Hypothalamus (tissue), 51 donors: Measurements from ENCODE around the gene PATE4.
"Not testable (repeated sequence)": the region's sequence is repeated elsewhere in the genome, so short reads cannot be mapped to it uniquely, and the experiment has no call there.

ENCODE experiments used
- DNase-seq, 51 donors: peaks; one replicate each; lab custom pipeline; 2025; lab: John Stamatoyannopoulos, UW

Gene PATE4, protein sequence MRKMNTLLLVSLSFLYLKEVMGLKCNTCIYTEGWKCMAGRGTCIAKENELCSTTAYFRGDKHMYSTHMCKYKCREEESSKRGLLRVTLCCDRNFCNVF

GRCh38 chr11:125833016-125833415 lies at the start of gene PATE4:
TSS of gene PATE4 (plus strand) at chr11:125833316. CDS start at chr11:125833360, 44 bp downstream.
- no peak for DNase-seq

DNA sequence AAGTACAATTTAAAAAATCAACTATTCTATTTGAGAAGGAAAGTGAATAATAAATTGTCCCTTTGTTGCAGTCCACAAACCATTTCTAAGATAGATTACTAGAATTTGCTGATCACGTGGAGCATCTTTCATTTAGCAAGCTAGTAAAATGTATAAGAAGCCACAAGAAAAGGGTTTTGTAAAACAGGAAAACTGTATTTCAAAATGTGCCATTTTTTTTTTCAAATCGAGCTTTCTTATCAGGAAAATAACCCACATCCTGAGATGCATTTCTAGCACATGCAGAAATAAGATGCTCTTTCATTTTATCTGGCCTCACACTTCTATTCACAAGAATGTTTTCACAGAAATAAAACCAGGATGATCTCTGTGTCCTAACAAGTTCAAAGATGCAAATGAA lies 48.4 kb upstream of the PATE4 start:
- no peak for DNase-seq

DNA sequence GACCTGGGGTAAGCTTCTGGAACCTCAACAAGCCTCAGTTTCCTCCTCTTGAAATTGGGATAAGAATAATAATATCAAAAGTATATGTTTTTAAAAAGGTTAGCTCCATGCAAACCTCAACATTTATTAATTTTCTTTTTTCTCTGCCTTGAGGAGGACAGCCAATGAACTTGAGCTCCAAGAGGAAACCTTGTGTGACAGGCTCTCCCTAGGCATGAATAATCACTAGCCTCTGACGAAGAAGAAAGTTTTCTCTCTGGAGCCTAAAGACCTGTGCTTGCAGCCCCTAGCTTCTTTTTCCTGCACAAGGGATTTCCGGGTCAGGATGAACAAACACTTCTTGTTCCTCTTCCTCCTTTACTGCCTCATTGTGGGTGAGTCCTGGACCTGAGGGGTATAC lies 45.3 kb upstream of the PATE4 start, which contains the start of gene PATE3:
Gene PATE3 (plus strand): TSS at position 301 of the 400 bp plus-strand sequence. CDS start 25 bp downstream, at position 326.
- no peak for DNase-seq

DNA sequence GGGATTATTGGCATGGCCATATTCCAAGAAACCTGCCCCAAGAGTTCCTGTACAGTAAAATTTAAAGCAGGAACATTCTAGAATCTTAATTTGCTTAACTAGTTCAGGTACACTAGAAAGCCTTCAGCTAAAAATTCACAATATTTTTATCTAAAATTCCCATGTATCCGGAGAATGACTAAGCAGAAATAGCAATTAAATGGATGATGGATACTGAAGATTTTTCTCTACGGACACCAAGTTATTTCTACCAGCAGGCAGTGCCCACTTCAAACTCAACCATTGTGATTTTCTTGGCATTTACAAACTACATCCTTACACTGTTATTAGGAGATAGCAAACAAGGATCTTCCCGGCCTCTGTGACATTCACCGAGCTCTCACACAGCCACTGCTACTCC lies 42.3 kb upstream of the PATE4 start:
- no peak for DNase-seq

DNA sequence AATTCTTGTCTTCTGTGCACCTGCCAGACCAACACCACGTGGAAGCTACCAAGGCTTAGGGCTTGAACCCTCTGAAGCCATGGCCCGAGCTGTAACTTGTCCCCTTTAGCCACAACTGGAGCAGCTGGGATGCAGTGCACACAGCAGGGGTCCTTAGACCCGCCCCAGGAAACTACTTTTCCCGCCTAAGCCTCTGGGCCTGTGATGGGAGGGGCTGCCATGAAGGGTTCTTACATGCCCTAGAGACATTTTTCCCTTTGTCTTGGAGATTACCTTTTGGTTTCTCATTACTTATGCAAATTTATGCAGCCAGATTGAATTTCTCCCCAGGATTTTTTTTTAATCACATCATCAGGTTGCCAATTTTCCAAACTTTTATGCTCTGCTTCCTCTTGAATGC lies 35.5 kb upstream of the PATE4 start:
- no peak for DNase-seq

DNA sequence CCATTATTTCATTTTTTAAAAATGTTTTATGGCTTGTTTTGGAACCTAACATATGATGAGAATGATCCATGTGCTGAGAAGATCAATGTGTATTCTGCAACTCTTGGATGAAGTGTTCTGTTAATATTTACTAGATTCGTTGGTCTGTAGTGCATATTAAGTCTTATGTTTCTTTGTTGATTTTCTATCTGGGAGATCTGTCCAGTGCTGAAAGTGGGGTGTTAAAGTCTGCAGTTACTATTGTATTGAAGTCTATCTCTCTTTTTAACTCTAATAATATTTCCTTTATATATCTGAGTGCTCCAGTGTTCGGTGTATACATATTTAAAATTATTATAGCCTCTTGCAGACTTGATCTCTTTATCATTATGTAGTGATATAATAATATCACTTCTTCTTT lies 33.3 kb upstream of the PATE4 start:
- DNase-seq: no peak

DNA sequence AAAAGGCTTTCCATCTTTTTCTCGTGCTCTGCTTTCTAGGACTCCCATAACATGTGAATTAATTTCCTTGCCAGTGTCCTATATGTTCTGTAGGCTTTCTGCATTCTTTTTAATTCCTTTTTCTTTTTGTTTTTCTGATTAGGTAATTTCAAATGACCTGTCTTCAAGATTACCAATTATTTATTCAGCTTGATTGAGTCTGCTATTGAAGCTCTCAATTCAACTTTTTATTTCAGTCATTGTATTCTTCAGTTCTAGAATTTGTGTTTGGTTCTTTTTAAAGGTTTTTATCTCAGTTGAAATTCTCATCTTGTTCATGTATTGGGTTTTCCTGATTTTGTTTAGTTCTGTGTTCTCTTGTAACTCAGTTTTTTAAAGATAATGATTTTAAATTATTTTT lies 30.7 kb upstream of the PATE4 start:
- DNase-seq: no peak

DNA sequence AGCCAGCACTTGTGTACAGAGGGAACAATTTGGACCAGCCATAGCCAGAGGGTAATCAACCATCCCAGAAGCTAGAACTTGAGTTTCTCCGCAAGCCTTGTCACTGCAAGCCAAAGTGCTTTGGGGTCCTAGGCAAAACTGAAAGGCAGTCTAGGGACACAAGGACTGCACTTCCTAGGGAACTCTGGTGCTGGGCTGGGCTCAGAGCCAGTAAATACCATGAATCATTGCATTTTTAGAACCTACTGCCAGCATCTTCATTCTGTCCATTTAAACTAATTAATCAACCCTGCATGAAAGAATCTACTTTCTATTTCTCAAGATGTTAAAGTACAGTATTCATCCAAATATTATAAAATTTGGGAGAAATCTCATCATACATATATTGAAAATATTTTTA lies 25.2 kb upstream of the PATE4 start:
- DNase-seq: no peak

- no peak for DNase-seq
These were observed 2.6 kb downstream of the PATE4 start for GRCh38 chr11:125835748-125836147.

- DNase-seq: no peak
These were observed 9.3 kb downstream of the PATE4 start for GRCh38 chr11:125842321-125842948.

- DNase-seq: no peak
These were observed 13.1 kb downstream of the PATE4 start for GRCh38 chr11:125846188-125846587.

DNA sequence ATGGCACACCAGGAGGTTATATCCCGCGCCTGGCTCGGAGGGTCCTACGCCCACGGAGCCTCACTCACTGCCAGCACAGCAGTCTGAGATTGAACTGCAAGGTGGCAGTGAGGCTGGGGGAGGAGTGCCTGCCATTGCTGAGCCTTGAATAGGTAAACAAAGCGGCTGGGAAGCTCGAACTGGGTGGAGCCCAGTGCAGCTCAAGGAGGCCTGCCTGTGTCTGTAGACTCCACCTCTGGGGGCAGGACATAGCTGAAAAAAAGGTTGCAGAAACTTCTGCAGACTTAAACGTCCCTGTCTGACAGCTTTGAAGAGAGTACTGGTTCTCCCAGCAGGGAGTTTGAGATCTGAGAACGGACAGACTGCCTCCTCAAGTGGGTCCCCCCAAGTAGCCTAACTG lies 24.6 kb downstream of the PATE4 start:
- not testable (repeated sequence) for DNase-seq

DNA sequence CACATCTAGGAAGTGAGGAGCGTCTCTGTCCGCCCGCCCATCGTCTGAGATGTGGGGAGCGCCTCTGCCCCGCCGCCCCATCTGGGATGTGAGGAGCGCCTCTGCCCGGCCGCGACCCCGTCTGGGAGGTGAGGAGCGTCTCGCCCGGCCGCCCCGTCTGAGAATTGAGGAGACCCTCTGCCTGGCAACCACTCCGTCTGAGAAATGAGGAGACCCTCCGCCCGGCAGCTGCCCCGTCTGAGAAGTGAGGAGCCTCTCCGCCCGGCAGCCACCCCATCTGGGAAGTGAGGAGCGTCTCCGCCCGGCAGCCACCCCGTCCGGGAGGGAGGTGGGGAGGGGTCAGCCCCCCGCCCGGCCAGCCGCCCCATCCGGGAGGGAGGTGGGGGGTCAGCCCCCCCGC lies 29.7 kb downstream of the PATE4 start:
- not testable (repeated sequence) for DNase-seq

- DNase-seq: not testable (repeated sequence)
These were observed 32.2 kb downstream of the PATE4 start for GRCh38 chr11:125865354-125865753.

DNA sequence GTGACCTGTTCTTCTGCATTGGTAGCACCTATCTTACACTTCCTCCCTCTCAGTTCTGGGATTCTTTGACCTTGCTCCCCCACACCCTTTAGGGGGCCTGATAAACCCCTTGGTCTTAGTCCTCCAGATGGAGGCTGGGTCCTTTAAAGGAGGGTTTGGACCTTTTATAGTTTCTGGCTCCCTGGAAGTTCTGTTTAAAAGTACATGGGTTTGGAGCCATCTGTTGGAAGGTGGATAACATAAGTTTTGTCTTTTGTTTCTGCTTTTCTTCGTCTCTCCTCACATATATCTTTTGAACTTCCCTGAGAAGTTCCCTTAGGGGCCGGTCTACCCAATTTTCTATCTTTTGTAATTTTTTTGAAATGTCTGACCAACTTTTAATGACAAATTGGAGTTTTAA lies 36.4 kb downstream of the PATE4 start:
- no peak for DNase-seq

GRCh38 chr11:125871391-125872137 lies 38.4 kb downstream of the PATE4 start:
- peak in 7 of 51 donors; percentile 1 to 15 (median 3) for DNase-seq

- no peak for DNase-seq
These were observed 39.0 kb downstream of the PATE4 start for GRCh38 chr11:125872138-125872491.

- no peak for DNase-seq
These were observed 40.9 kb downstream of the PATE4 start for GRCh38 chr11:125873881-125874555.

DNA sequence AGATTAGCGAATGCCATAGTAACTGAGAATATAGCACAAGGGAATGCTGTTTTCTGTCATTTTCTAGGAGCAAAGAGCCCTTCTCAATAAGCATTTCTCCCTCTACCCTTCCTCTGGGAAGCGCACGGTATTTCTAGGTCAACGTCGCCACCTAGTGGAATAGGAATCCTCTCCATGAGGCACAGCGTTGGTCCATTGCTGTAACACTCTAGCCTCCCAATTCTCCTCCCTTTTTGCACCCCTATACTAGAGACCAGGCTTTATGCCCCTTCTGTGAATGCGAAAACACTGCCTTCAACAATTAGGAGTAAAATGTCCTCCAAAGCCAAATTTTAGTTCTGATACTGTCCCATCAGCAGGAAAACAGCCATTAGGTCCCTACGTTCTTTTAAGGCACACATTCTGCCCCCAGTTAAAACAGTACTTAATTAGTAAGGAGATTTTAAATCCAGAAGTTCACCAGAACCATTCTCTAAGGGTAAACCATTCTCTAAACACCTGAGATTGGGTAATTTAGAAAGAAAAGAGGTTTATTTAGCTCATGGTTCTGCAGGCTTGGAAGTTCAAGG lies 41.5 kb downstream of the PATE4 start:
- DNase-seq: peak in 40 of 51 donors; percentile 2 to 75 (median 32)

DNA sequence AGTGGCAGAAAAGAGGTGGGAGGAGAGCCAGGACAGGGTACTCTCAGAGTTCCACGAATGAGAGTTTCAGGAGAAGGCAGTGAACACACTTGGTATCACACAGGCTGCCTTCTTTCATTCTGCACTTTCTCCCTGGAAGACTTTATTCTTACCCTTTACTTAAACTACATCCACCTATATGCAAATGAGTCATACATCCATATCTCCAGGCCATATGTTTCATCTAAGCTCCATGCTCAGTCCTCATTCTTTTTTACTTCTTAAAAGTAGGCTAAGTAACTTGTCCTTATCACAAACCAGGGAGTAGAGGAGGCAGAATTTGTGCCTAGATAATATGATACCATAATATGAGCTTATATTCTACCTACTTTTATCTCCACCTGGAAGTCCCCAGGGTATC lies 48.2 kb downstream of the PATE4 start:
- DNase-seq: no peak

GRCh38 chr11:125883375-125883774 lies 50.3 kb downstream of the PATE4 start:
- DNase-seq: no peak
